Activated gamma-delta T cell treated with Interleukin-2 at 50 U/mL for 16 hours (primary cell): Measurements from ENCODE around the gene ABCC8.

ENCODE experiments used
- DNase-seq: peaks from one replicate; pipeline ENCODE4 v3.0.0-alpha.2; 2020

The ABCC8 gene

DNA sequence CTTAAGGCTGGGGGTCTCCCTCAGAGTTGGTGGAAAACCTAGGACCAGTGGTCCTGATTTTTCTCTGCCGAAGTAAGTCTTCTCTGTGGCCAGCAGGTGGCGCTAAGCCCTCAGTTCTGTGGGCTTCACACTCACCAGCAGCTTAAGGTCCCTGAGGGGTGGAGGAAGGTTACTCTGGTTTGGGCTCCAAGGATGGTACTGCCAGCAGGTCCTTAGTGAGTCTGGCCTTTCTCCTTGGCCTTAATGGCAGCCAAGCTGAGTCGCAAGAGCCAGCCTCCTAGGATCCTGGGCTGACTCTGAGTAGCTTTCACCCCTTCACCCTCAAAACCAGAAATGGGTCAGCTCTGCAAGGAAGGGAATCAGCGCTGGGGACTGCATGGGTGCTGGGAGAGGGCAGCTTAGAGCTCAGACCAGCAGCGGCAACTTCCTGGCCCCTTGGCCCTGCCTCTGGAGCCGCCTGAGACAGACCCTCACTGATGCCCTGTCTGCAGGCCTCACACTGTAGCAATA lies 92.6 kb downstream of the ABCC8 start:
- peak; percentile 78 for DNase-seq

DNA sequence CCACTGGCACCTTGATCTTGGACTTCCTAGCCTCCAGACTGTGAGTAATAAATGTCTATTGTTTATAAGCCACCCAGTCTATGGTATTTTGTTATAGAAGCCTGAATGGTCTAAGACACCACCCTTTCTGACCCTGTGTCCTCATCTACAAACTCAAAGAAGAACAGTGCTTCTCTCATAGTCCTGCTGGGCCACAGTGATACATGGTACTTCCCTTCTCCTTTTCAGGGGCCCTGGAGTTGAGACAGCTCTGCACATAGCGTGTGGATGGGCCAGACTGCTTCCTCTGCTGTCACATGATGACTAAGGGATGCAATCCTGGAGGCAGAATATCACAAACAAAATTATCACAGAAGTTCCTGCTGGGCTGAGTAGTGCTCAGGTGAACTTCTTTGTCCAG lies 93.2 kb downstream of the ABCC8 start:
- DNase-seq: no peak

DNA sequence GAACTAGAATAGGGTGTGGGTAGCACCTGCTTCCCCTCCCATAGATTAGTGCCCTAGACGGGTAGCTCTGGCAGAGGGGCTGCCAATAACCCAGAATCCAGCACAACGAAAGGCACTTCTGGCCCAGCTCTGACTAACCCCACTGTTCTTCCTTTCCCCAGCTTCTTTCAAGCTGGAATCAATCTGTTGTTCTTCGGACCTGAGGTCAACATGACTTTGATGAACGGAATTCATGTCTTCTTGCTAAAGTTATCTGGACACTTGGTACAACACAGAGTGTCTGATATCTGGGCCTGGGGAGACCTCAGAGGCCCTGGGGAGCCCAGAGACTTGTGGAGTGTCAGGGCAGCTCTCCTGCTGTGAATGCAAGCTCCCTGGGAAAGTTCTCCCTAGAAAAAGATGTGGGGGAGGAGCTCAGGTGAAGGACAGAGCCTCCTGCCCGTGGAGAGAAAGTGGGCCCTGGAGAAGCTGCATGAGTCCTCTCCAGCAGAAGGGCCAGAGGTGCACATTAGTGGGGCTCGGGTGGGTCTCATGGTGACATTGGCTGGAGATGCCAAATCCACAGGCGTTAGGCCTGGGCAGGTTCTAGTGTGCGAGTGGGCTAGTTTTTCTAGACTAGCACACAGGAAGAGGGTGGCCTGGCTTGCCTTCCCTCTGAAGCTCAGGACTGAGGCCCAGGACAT lies 94.5 kb downstream of the ABCC8 start:
- no peak for DNase-seq

DNA sequence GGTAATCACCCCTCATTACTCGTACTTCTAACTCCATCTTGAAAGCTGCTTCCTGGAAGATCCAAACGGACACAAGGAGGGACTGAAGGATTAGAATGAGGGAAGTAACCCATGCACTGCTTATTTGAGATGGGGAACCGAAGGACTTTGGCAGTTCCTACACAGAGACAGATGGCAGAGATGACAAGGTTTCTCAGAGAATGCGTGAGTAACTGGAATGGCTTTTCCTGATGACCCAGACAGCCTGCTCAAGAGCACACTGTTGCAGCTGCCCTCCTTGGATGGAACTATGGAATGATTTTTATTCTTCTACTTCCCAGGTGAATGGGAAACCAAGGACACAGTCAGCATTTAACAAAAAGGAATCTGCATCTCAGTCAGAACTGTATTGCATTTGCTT lies 95.5 kb downstream of the ABCC8 start:
- DNase-seq: no peak

DNA sequence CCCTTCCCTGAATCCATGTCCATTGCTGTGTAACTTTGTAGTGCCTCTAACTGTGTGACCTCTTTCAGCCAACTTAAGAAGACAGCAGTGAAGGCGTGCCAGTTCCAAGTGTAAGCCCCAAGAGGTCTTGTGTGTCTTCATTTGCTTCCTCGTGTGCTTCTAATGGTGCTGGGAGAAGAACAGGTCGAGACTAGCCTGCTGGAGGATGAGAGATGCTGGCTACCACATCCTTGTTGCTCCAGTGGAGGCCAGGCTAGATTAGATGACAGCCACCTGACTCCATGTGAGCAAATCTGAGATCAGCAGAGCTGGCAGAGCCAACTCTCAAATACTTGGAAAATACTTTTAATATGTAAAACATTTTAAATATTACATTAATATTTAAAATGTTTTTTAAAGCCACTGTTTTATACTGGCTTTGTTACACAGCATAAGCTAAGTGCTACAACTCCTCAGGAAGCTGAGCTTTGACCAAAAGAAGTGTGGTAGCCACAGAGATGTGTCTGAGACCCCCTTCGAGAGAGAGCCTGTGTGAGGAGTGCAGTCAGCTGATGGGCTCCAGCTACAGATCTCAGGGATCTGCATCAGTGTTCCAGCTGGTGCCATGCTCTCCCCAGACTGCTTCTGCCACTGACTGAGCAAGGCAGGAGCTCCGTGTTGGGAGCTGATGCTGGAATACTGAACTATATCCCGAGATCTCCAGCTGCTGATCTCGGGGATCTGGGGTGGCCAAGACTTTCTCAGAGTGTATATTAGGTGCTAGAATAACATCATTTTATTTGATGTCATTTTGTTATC lies 97.1 kb downstream of the ABCC8 start:
- DNase-seq: no peak

DNA sequence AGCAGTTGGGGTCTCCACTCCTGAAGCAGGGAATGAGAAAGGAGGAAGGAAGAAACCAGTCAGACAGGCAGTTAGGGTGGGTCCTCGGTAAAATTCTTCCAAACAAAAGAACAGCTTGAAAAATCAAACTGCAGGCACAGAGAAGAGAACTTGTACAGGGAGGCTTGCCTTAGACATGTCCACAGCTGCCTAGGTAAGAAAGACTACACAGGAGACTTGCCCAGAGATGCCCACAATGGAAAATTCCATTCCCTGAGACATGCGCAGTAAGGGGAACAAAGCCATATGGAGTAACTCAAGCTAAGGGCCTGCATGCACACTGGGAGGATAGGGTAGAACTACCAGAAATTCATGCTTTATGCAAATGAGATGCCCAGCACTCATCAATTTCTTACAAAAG lies 98.0 kb downstream of the ABCC8 start:
- DNase-seq: no peak

DNA sequence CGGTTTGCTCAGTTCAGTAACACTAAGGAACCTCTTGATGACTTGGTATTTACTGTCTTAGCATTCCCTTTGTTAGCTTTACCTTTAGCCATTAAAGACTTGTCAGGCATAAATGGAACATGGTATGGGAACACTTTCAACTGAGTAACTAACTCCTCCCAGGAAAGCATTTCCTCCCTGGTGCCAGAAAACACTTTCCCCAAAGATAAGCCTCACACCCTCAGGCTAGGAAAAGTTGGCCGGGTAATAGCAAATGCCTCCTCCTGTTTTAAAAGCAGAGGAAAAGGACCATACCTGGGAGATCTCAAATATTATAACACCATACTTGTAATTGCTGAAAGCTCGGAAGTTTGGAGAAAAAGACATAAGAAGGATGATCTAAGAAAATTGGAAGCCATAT lies 100.2 kb downstream of the ABCC8 start:
- no peak for DNase-seq

DNA sequence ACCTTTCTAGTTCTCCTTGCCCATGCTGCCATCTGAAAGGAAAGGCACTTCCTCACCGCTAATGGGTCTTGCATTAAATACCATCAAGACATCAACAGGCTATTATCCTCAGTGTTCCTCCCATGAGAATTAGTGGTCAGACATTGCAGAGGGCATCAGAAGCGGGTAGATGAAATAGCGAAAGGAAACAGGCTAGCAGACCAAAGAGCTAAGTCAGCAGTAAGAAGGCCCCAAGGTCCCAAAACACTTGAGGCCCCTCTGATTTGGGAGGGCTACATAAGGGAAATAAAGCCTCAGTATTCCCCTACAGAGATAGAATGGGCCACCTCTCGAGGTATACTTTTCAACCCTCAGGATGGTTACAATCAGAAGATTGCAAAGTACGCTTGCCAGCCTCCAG lies 101.1 kb downstream of the ABCC8 start:
- DNase-seq: no peak

DNA sequence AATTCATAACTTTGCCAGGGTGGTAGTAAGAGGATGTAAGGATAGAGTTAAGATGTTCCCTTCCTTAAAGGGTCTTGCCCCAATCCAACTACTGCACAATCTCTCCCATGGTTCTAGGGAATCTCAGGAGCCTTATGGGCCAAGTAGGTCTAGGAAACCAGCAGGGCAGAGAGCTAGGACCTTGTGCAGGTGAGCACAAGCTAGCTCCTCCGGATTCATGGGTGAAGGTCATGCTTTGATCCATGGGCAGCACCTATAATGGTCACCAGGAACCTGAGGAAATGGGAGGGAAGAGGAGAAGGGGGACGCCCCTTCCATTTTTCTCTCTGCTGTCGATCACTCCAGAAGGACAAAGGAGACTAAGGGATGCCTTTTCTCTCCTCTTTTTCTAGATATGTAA lies 105.0 kb downstream of the ABCC8 start:
- no peak for DNase-seq

DNA sequence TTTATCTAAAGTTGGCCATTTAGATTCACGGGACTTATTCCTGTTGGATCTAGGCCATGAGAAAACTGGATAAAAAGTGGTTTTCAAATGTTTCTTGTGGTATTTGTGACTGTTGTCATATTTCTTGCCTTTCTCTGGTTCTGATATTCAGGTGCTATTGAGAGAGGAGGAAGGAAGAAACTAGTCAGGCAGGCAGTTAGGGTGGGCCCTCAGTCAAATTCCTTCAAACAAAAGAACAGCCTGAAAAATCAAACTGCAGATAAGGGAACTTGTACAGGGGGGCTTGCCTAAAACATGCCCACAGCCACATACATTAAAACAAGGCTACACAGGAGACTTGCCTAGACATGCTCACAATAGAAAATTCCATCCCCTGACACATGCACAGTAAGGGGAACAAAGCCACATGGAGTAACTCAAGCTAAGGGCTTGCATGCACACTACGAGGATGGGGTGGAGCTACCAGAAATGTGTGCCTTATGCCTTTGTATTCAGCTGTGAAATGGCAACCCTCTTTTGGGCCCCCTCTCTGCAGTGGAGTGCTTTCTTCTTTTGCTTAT lies 106.9 kb downstream of the ABCC8 start:
- DNase-seq: no peak

DNA sequence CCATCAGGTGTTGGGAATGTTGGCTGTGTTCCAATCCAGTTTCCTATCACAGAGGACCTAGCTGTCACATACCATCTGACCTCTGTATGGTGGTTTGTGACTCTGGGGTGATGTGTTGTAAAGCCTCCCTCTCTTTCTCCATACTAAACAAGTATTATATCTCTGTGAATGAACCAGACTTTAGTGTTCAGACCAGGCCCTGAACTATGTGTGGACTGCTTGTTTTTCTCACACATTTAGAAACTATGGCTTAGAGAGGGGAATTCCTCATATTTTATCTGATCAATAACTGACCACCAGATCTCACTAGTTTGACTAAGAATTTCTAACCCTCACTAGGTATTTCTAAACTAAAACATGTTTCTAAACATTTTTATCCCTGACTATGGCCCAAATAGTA lies 107.6 kb downstream of the ABCC8 start:
- no peak for DNase-seq

DNA sequence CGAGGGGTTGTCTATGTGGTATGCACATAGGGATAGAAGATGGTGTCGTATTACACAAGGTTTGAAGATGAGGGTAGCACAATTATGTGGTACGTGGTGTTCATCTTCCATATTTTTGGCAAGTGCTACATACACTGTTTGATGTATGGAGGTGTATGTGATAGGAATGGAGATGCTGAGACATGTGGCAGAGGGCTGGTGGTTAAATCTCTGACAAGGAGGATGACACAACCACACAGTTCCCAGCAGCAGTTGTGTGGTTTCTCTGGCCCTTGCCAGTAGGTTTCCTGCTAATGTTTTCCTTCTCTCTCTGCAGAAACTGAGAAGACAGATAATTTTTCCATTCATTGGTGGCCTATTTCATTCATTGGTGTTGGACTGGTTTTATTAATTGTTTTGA lies 108.1 kb downstream of the ABCC8 start:
- DNase-seq: no peak

DNA sequence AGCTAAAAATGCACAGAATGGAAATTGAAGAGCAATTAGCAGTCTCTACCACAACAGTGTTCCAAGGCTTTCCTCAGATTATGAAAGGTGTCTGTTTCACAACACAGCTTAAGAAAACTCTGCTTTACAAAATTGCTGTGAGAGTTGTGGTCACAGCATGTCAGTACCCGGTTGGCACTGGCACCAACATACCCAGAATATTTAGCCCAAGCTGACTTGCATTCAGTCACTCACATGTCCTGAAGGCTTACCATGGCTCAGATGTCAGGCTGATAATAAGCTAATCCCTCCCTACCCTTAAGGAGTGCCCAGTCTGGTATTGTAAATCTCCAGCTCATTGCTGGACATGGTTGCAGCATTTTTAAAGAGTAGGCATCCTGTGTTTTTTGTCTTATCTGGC lies 110.2 kb downstream of the ABCC8 start:
- no peak for DNase-seq

DNA sequence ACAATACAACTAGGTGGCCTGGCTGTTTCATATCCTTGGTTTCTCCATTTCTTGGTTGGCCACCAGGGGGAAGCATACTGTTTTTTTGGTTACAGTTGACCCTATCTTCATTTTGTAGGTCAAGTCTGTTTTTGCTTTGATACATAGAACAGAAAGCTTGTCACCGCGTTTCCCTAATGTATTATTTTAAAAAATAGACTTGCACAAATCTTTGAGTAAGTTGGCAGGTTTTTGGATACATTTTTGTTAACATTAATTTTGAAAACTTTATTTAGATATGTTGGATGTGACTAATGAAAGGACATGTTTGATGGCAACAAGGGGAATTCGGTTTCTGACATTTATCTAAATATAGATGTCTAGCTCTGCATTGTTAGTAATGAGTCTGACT lies 122.0 kb downstream of the ABCC8 start:
- peak; percentile 67 for DNase-seq

DNA sequence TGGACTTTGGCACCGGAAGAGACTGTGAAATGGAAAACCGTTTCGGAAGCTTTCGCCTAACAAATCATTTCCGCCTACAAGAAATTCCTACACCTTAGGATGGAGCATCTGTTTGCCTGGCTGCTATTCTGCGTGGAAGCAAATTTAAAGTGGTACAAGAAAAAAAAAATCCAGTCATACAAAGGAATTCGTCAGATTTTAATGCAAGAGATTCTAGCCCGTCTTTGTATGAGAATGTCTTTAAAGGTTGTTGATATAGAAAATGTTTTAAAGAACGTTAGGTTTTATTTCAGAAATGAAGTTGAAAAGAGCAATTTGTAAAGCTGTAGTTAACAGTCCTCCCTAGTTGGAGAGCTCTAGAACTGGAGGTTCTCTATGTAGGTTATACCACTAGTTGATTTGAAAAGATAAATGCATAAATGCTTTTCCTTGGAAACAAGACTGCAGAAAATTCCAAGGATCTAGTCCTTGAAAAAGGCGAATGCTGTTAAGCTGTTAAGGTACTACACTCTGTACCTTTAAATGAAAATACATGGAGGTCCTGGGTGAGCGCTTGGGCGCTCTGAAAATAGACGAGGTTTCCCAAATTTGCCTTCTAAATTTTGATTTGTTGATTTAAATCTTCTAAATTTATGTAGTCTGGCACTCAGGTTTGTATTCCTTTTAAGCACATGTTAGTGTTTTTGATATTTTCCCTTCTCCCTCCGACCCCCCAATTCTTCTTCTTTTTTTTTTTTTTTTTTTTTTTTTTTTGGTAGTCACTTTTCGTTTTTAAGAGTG lies 122.6 kb downstream of the ABCC8 start:
- no peak for DNase-seq

DNA sequence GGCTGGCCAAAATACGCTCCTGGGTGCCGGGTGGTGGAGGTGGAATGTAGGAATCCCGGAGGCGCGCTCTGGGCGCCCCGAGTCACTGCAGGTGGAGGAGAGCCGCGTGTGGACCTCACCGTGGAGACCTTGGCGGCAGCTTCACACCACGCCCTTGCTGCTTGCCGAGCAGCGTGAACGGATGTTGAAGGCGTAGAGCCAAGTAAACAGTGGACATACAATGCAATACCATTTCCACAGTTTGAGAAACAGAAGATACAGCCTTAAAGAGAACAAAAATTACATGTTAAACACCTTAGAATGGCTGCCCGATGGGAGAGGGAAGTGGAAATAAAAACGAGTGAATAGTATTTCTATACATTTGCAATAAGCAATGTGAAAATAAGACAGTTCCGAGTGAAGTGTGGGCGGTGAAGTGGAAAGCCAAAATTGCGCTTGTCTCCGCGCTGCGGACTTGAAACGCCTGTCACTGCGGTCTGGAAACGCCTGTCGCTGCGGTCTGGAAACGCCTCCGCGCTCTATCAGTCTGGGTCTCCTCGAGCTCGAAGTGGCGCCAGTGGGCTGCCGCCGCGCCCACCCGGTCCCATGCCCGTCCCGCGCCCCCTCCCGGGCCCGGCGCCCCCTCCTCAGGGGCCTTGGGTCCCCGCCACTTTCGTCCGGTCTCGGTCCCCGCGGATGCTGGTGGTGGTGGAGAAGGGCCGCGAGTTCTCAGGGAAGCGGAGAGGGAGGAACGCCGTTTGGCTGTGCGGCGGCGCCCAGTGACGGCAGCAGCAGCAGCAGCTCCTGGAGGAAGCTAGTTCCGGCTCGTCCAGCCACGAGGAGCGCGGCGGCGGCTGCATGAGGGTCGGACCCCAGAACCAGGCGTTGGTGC lies 123.5 kb downstream of the ABCC8 start:
- peak; percentile 32 for DNase-seq

DNA sequence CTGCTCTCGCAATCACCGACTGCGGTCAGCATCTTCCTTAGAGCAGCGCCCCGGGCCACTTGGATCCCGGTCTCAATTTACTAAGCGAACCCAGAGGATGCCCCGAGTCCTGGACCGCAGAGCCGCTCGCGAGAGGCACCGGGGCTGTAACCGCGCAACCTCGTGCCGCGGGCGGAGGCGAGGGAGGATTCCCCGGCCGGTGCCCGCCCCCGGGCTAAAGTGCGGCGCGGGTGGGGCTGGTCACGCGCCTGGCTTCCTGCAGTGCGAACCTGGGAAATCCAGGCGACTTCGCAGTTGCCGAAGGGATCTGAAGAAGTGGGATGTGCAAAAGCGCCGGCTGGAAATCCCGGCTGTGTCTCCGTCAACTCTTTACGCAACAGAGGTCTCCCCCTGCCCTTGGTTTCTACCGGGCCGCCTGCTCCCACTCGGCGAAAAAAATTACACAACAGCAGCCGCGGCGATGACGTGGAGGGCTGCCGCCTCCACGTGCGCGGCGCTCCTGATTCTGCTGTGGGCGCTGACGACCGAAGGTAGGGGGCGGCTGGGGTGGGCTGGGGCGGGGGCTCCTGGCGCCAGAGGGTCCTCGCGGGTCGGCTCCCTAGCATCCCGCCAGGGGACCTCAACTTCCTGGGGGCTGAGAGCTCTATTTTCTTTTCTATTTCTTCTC lies 125.0 kb downstream of the ABCC8 start, which contains the start of gene NCR3LG1:
Gene NCR3LG1 (plus strand): TSS at position 291 of the 667 bp plus-strand sequence. CDS start 170 bp downstream, at position 461.
- DNase-seq: peak; percentile 53

DNA sequence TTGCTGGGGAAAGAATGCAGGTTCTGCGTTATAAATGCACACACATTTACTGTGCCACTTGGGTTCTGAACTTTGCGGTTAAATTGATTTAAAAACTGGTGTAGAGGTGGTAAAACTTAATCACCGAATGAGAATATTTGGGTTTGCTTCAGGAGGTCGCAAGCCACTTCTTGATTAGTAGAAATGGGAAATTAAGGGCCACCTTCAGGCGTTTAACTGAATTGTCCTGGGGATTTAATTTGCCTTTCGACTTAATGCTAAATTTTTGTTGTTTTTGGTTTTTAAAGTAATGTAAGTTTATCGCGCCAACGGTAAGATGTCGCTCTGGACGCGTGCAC lies 125.5 kb downstream of the ABCC8 start:
- DNase-seq: no peak

DNA sequence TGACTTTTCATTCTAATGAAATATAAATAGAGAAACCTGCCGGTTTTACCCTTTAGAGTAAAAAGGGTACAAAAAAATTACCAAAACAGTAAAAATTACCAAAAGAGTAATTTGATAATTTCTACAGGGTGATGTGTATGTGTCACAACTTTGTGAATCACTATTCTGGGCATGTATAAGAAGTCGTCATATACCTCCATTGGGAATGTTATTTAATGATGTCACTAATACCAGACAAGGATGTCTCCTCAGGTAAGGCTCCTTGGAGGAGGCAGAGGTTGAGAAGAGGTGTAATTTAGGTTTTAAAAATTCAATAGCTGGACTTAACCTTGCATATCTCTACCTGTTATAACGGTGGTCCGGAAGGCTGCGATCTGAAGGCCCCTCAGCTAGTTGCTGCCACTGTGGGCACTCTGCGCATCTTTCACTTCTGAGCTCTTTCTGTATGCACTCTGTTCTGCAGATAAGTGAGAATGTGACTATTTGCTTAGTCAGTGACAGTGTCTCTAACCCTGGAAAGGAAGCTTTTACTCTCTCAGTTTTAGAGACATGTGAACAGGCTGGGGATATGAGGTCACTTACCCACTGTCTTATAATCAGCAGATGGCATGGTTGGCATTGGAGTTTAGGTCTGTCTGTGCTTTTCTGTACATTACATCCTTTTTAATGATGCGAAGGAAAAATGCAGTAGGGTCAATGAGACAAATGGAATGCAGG lies 126.0 kb downstream of the ABCC8 start:
- DNase-seq: no peak

DNA sequence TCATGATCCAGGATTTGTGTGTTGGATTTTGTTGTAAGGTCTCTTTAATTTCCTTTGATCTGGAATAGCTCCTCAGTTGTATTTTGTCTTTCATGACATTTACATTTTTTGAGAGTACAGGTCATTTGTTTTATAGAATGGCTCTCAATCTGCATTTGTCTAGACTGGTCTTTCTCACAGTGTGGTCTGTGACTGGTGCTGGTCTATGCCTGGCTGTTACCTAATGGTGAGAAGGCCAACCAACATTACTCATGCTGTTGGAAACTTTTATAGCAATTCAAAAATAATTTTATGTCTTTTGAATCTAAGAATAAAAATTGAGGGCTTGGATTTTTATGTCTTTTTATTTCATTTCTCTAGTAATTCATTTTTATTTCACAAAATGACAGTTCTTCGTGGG lies 129.0 kb downstream of the ABCC8 start:
- DNase-seq: no peak

DNA sequence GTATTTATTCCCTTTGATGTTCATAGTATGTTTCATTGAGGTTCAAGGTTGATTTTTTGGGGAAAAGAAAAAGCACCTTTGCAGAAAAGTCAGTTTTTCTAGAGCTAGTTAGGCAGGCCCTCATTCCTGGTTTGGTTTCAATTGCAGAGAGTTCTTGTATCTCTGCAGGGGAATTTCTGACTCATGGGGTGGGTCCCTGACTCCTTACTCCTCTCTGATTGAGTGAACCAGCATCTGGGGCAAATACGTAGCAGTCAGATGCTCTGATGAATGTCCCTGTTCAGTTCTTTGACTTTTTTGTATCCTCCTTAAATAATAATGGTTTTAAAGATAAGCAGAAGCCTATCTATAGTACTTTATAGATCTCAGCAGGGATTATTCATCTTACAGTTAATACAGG lies 132.7 kb downstream of the ABCC8 start:
- DNase-seq: no peak
